NT2/D1 (cell line): Measurements from ENCODE around the gene PRKAG2.

ENCODE experiments used
- SUZ12 ChIP-seq: IDR thresholded peaks from 2 replicates; pipeline ENCODE4 v1.6.1; 2011; ENCODE audit not compliant: insufficient read length, insufficient read depth; ENCODE audit errors: extremely low read depth
- ZNF274 ChIP-seq: IDR thresholded peaks from 2 replicates; pipeline ENCODE4 v1.6.1; 2011; ENCODE audit warnings: mild to moderate bottlenecking, low read depth, low read length

GRCh38 chr7:151803841-151804240 lies 73.1 kb downstream of the PRKAG2 start:
- TF ChIP-seq ZNF274: no peak
- TF ChIP-seq SUZ12: no peak
